ENCODE results near the gene GRM7.

GRM7 gene

GRCh38 chr3:6971933-6972332, 111.0 kb downstream of the GRM7 start:
- DNase-seq (ENCODE audit: low read depth in 2 of 2) = no peak

- DNase-seq (ENCODE audit: low read depth in 2 of 2) = no peak
These were observed 124.9 kb downstream of the GRM7 start for GRCh38 chr3:6985848-6986247.

- no peak for DNase-seq (ENCODE audit: low read depth in 2 of 2)
These were observed 128.8 kb downstream of the GRM7 start for GRCh38 chr3:6989608-6990291.

GRCh38 chr3:6994081-6994668, 133.3 kb downstream of the GRM7 start:
- DNase-seq (ENCODE audit: low read depth in 2 of 2) = no peak

- no peak for DNase-seq (ENCODE audit: low read depth in 2 of 2)
These were observed 139.6 kb downstream of the GRM7 start for GRCh38 chr3:7000501-7000900.

GRCh38 chr3:7001370-7001769, 140.5 kb downstream of the GRM7 start:
- DNase-seq (ENCODE audit: low read depth in 2 of 2) = no peak

GRCh38 chr3:7015683-7016440, 154.9 kb downstream of the GRM7 start:
- DNase-seq (ENCODE audit: low read depth in 2 of 2) = no peak

- DNase-seq (ENCODE audit: low read depth in 2 of 2) = no peak
These were observed 164.8 kb downstream of the GRM7 start for GRCh38 chr3:7025581-7026300.

GRCh38 chr3:7029562-7029961, 168.6 kb downstream of the GRM7 start:
- no peak for DNase-seq (ENCODE audit: low read depth in 2 of 2)

GRCh38 chr3:7038394-7038793, 177.5 kb downstream of the GRM7 start:
- no peak for DNase-seq (ENCODE audit: low read depth in 2 of 2)

- no peak for DNase-seq (ENCODE audit: low read depth in 2 of 2)
These were observed 201.8 kb downstream of the GRM7 start for GRCh38 chr3:7062714-7063113.

GRCh38 chr3:7070461-7070860, 209.5 kb downstream of the GRM7 start:
- DNase-seq (ENCODE audit: low read depth in 2 of 2) = no peak

- no peak for DNase-seq (ENCODE audit: low read depth in 2 of 2)
These were observed 213.3 kb downstream of the GRM7 start for GRCh38 chr3:7074217-7074616.

GRCh38 chr3:7075117-7075516, 214.2 kb downstream of the GRM7 start:
- no peak for DNase-seq (ENCODE audit: low read depth in 2 of 2)

- no peak for DNase-seq (ENCODE audit: low read depth in 2 of 2)
These were observed 215.0 kb downstream of the GRM7 start for GRCh38 chr3:7075901-7076300.

- no peak for DNase-seq (ENCODE audit: low read depth in 2 of 2)
These were observed 221.3 kb downstream of the GRM7 start for GRCh38 chr3:7082244-7082643.

- DNase-seq (ENCODE audit: low read depth in 2 of 2) = no peak
These were observed 225.5 kb downstream of the GRM7 start for GRCh38 chr3:7086417-7086816.

- no peak for DNase-seq (ENCODE audit: low read depth in 2 of 2)
These were observed 234.2 kb downstream of the GRM7 start for GRCh38 chr3:7095116-7095515.

- DNase-seq (ENCODE audit: low read depth in 2 of 2) = no peak
These were observed 239.2 kb downstream of the GRM7 start for GRCh38 chr3:7100136-7100535.

GRCh38 chr3:7106635-7107034, 245.7 kb downstream of the GRM7 start:
- no peak for DNase-seq (ENCODE audit: low read depth in 2 of 2)

GRCh38 chr3:7112523-7113056, 251.7 kb downstream of the GRM7 start:
- no peak for DNase-seq (ENCODE audit: low read depth in 2 of 2)

- DNase-seq (ENCODE audit: low read depth in 2 of 2) = no peak
These were observed 283.9 kb downstream of the GRM7 start for GRCh38 chr3:7144697-7145308.

Measured in stimulated activated CD4-positive, alpha-beta T cell treated with anti-CD3 and anti-CD28 coated beads, Interleukin-1b, Interleukin-23, amount 100 ng/mL, for 4 hours (primary cell).